GM19351 (cell line): Measurements from ENCODE around the gene OSBPL5.

Experiments used
- ATAC-seq: cut with Tn5 transposase; IDR thresholded peaks from one replicate; pipeline ENCODE4 v1.9.1; 2021; ENCODE audit warnings: mild to moderate bottlenecking, moderate library complexity; ENCODE audit not compliant: unreplicated experiment

Gene OSBPL5

GRCh38 chr11:3198815-3199214 lies 33.7 kb upstream of the OSBPL5 start:
- no peak for ATAC-seq

GRCh38 chr11:3197878-3198528 lies 32.9 kb upstream of the OSBPL5 start:
- ATAC-seq = no peak

- ATAC-seq = no peak
These were observed 32.1 kb upstream of the OSBPL5 start for GRCh38 chr11:3197044-3197695.

GRCh38 chr11:3196161-3197043 lies 31.3 kb upstream of the OSBPL5 start:
- no peak for ATAC-seq

- no peak for ATAC-seq
These were observed 30.4 kb upstream of the OSBPL5 start for GRCh38 chr11:3195251-3196160.

- ATAC-seq = no peak
These were observed 29.1 kb upstream of the OSBPL5 start for GRCh38 chr11:3194016-3194816.

- no peak for ATAC-seq
These were observed 28.4 kb upstream of the OSBPL5 start for GRCh38 chr11:3193373-3194015.

GRCh38 chr11:3192511-3193372 lies 27.6 kb upstream of the OSBPL5 start:
- ATAC-seq = no peak

- no peak for ATAC-seq
These were observed 26.6 kb upstream of the OSBPL5 start for GRCh38 chr11:3191586-3192324.

GRCh38 chr11:3190600-3190999 lies 25.5 kb upstream of the OSBPL5 start:
- no peak for ATAC-seq

- ATAC-seq = no peak
These were observed 24.9 kb upstream of the OSBPL5 start for GRCh38 chr11:3189886-3190583.

GRCh38 chr11:3189196-3189843 lies 24.2 kb upstream of the OSBPL5 start:
- ATAC-seq = no peak

GRCh38 chr11:3188496-3189195 lies 23.5 kb upstream of the OSBPL5 start:
- no peak for ATAC-seq

GRCh38 chr11:3186166-3186953 lies 21.2 kb upstream of the OSBPL5 start:
- no peak for ATAC-seq

- ATAC-seq = no peak
These were observed 19.7 kb upstream of the OSBPL5 start for GRCh38 chr11:3184732-3185347.
